SK-N-SH treated with all-trans-retinoic acid at 6 μM for 48 hours (cell line): ENCODE data around the gene EIF5A.

Experiments
- ARNTL ChIP-seq: fragments of 450-650 bp; formaldehyde crosslinking; IDR thresholded peaks from 2 replicates; pipeline ENCODE4 v1.5.0; 2020; ENCODE audit warnings: low read depth, mild to moderate bottlenecking, moderate library complexity, borderline replicate concordance
- PPARA ChIP-seq: fragments of 250-450 bp; sonication (Bioruptor Pico); IDR thresholded peaks from 2 replicates; pipeline ENCODE4 v1.5.0; 2020; ENCODE audit warnings: mild to moderate bottlenecking, borderline replicate concordance
- TCF4 ChIP-seq: fragments of 250-450 bp; sonication (Bioruptor Pico); IDR thresholded peaks from 2 replicates; pipeline ENCODE4 v1.8.0; 2021; ENCODE audit warnings: mild to moderate bottlenecking, moderate library complexity, borderline replicate concordance
- ZFP3 ChIP-seq: fragments of 250-450 bp; sonication (Bioruptor Pico); IDR thresholded peaks from 2 replicates; pipeline ENCODE4 v1.5.0; 2020; ENCODE audit warnings: mild to moderate bottlenecking, moderate library complexity
- ZNF70 ChIP-seq: fragments of 450-650 bp; formaldehyde crosslinking; IDR thresholded peaks from 2 replicates; pipeline ENCODE4 v1.5.0; 2020; ENCODE audit warnings: mild to moderate bottlenecking, moderate library complexity
- TF ChIP-seq, protein P1 (sequence below): fragments of 250-450 bp; sonication (Bioruptor Pico); IDR thresholded peaks from 2 replicates; pipeline ENCODE4 v1.5.0; 2020; ENCODE audit warnings: mild to moderate bottlenecking, moderate library complexity
- TF ChIP-seq, protein P2 (sequence below): fragments of 250-450 bp; sonication (Bioruptor Pico); IDR thresholded peaks from 2 replicates; pipeline ENCODE4 v1.5.1; 2020; ENCODE audit warnings: low read depth, mild to moderate bottlenecking, moderate library complexity
- TF ChIP-seq, protein P3 (sequence below): fragments of 250-450 bp; sonication (Bioruptor Pico); IDR thresholded peaks from 2 replicates; pipeline ENCODE4 v1.8.0; 2020; ENCODE audit warnings: mild to moderate bottlenecking, moderate library complexity, borderline replicate concordance
- TF ChIP-seq, protein P4 (sequence below): fragments of 250-450 bp; sonication (Bioruptor Pico); IDR thresholded peaks from 2 replicates; pipeline ENCODE4 v1.8.0; 2021; ENCODE audit warnings: low read depth, mild to moderate bottlenecking, moderate library complexity, borderline replicate concordance

DNA sequence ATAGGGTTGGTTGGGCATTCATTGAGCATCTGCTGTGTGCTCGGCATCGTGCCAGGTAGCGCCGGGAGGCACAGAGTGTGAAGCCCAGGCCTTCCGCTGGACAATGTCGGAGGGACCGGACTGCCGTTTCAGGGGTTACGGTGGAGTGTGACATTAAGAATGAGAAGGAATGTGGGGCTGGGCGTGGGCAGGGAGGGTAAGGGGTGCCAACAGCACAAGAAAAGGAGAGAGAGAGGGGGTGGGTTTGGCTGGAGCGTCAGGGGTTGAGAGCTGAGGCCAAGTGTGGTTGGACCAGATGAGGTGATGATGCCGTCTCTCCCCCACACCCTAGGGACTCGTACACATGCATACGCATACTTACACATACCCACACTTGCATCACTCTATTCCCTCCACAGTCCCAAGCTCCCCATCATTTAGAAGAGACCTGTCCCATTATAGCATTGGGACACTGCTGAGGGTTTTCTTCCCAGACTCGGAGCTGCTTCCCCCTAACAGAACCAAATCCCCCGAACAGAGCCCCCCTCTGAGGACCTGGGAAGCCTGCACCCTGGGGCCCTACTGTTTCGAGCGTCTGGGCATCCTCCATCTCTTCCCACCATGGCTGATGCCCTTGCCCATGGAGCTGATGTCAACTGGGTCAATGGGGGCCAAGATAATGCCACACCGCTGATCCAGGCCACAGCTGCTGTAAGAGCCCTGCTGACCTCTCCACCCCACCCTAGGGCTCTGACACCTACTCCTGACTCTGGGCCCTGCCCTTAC, 41.2 kb downstream of the EIF5A start:
- TF ChIP-seq ARNTL (CRISPR knock-in tag) = no peak
- TF ChIP-seq, protein P1, sequence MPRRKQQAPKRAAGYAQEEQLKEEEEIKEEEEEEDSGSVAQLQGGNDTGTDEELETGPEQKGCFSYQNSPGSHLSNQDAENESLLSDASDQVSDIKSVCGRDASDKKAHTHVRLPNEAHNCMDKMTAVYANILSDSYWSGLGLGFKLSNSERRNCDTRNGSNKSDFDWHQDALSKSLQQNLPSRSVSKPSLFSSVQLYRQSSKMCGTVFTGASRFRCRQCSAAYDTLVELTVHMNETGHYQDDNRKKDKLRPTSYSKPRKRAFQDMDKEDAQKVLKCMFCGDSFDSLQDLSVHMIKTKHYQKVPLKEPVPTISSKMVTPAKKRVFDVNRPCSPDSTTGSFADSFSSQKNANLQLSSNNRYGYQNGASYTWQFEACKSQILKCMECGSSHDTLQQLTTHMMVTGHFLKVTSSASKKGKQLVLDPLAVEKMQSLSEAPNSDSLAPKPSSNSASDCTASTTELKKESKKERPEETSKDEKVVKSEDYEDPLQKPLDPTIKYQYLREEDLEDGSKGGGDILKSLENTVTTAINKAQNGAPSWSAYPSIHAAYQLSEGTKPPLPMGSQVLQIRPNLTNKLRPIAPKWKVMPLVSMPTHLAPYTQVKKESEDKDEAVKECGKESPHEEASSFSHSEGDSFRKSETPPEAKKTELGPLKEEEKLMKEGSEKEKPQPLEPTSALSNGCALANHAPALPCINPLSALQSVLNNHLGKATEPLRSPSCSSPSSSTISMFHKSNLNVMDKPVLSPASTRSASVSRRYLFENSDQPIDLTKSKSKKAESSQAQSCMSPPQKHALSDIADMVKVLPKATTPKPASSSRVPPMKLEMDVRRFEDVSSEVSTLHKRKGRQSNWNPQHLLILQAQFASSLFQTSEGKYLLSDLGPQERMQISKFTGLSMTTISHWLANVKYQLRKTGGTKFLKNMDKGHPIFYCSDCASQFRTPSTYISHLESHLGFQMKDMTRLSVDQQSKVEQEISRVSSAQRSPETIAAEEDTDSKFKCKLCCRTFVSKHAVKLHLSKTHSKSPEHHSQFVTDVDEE = no peak
- no peak for TF ChIP-seq TCF4 (CRISPR knock-in tag)
- TF ChIP-seq ZFP3 (CRISPR knock-in tag) = no peak
- no peak for TF ChIP-seq PPARA (CRISPR knock-in tag)
- TF ChIP-seq, protein P2, sequence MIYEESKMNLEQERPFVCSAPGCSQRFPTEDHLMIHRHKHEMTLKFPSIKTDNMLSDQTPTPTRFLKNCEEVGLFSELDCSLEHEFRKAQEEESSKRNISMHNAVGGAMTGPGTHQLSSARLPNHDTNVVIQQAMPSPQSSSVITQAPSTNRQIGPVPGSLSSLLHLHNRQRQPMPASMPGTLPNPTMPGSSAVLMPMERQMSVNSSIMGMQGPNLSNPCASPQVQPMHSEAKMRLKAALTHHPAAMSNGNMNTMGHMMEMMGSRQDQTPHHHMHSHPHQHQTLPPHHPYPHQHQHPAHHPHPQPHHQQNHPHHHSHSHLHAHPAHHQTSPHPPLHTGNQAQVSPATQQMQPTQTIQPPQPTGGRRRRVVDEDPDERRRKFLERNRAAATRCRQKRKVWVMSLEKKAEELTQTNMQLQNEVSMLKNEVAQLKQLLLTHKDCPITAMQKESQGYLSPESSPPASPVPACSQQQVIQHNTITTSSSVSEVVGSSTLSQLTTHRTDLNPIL (CRISPR knock-in tag) = no peak
- TF ChIP-seq, protein P3, sequence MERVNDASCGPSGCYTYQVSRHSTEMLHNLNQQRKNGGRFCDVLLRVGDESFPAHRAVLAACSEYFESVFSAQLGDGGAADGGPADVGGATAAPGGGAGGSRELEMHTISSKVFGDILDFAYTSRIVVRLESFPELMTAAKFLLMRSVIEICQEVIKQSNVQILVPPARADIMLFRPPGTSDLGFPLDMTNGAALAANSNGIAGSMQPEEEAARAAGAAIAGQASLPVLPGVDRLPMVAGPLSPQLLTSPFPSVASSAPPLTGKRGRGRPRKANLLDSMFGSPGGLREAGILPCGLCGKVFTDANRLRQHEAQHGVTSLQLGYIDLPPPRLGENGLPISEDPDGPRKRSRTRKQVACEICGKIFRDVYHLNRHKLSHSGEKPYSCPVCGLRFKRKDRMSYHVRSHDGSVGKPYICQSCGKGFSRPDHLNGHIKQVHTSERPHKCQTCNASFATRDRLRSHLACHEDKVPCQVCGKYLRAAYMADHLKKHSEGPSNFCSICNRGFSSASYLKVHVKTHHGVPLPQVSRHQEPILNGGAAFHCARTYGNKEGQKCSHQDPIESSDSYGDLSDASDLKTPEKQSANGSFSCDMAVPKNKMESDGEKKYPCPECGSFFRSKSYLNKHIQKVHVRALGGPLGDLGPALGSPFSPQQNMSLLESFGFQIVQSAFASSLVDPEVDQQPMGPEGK (CRISPR knock-in tag) = no peak
- TF ChIP-seq, protein P4, sequence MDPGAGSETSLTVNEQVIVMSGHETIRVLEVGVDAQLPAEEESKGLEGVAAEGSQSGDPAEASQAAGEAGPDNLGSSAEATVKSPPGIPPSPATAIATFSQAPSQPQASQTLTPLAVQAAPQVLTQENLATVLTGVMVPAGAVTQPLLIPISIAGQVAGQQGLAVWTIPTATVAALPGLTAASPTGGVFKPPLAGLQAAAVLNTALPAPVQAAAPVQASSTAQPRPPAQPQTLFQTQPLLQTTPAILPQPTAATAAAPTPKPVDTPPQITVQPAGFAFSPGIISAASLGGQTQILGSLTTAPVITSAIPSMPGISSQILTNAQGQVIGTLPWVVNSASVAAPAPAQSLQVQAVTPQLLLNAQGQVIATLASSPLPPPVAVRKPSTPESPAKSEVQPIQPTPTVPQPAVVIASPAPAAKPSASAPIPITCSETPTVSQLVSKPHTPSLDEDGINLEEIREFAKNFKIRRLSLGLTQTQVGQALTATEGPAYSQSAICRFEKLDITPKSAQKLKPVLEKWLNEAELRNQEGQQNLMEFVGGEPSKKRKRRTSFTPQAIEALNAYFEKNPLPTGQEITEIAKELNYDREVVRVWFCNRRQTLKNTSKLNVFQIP (CRISPR knock-in tag) = no peak
- TF ChIP-seq ZNF70 = no peak
